ENCODE data around the gene TTLL4.

The TTLL4 gene

GRCh38 chr2:218663901-218664300, 46.7 kb upstream of the TTLL4 start:
- TF ChIP-seq RAD21 (IDR thresholded peaks at IDR 0.05; ENCODE audit: low read depth): no peak
- no peak for TF ChIP-seq YY1 (IDR thresholded peaks at IDR 0.05; ENCODE audit: low read depth)
- TF ChIP-seq CREB1 (IDR thresholded peaks at IDR 0.05; ENCODE audit: low read depth): no peak
- TF ChIP-seq EP300 (IDR thresholded peaks at IDR 0.05; ENCODE audit: borderline replicate concordance): no peak
- TF ChIP-seq TEAD4 (IDR thresholded peaks at IDR 0.05): no peak

- no peak for TF ChIP-seq TCF12 (IDR thresholded peaks at IDR 0.05; ENCODE audit: low read depth)
- no peak for TF ChIP-seq CEBPB (IDR thresholded peaks at IDR 0.05)
Measured at GRCh38 chr2:218664653-218665052, 46.0 kb upstream of the TTLL4 start.

DNA sequence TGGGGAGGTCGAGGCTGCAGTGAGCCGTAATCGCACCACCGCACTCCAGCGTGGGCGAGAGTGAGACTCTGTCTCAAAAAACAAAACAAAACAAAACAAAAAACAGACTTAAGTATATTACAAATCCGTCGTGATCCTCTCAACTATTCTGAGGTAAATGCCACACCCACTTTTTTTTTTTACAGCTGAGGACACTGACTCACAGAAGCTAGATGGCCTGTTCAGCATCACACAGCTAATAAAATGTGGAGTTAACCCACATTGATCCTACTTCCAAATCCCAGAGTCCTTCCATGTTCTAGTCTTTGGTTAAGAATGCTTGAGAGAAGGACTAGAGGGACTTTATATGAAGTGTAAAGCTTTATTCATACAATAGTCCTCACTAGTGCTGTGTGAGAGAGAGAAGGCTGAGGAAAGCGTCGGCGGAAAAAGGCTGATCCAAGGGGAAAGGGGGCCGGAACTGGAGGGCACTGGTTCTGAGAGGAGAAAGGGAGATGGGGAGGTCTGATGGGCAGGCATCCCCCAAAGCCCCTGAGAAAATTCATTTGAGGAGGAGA, 39.5 kb upstream of the TTLL4 start:
- no peak for TF ChIP-seq ZBTB7A (IDR thresholded peaks at IDR 0.05; ENCODE audit: low read depth)
- no peak for TF ChIP-seq EGR1 (IDR thresholded peaks at IDR 0.05)
- no peak for TF ChIP-seq NFIC (IDR thresholded peaks at IDR 0.05)
- no peak for TF ChIP-seq EP300 (IDR thresholded peaks at IDR 0.05; ENCODE audit: borderline replicate concordance)
- no peak for TF ChIP-seq TEAD4 (IDR thresholded peaks at IDR 0.05)
- no peak for TF ChIP-seq RAD21 (IDR thresholded peaks at IDR 0.05; ENCODE audit: low read depth)
- no peak for TF ChIP-seq TCF12 (IDR thresholded peaks at IDR 0.05; ENCODE audit: low read depth)
- no peak for TF ChIP-seq TAF1 (IDR thresholded peaks at IDR 0.05; ENCODE audit: low read depth)
- no peak for TF ChIP-seq USF1 (IDR thresholded peaks at IDR 0.05)
- no peak for TF ChIP-seq FOXM1 (IDR thresholded peaks at IDR 0.05; ENCODE audit: borderline replicate concordance, low read depth)
- TF ChIP-seq CREB1 (IDR thresholded peaks at IDR 0.05; ENCODE audit: low read depth): no peak
- TF ChIP-seq, protein P1, sequence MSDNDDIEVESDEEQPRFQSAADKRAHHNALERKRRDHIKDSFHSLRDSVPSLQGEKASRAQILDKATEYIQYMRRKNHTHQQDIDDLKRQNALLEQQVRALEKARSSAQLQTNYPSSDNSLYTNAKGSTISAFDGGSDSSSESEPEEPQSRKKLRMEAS (IDR thresholded peaks at IDR 0.05): no peak

DNA sequence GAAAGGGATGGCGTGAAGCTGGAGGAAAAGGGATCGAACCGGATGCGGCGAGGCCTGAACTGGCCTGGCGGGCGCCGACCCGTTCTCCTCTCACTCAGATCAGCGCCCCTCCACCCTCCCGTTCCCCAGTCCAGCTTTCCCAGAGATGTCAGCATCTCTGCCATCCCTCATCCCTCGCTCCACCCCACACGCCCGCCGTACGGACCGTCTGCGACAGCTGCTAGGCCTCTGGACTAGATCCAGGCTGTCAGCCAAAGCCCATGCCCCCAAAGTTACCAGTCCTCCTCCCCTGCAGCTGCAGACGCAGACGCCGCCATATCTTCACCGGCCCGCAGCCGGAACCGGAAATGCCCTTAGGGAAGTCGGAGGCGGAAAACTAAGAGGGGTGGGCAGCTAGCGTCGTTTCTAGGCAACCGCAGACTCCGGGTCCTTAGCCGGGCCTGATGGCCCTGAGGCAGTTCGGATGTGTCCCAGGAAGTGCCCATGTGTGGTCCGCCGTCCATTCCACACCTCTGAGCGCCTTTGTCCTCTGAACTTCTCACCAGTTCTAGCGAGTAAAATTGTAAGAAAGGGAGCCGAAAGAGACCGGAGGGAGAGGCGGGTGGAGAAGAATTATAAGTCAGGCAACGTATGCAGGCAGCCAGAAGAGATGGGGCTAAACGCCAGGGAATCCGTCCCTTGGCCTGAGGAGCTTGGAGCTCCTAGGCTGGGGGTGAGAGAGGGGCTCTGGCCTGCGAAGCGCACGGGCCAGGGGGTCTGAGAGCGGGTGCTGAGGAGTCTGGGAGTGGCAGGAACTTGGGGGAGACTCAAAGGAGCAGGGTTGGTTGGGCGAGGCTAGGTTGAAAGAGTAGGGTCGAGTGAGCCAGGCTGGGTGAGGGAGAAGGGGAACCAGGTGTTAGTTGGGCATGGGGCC, 38.7 kb upstream of the TTLL4 start, which contains the start of the genes RNF25 and STK36:
Gene RNF25 (minus strand): TSS at position 349 of the 913 bp plus-strand sequence. CDS start 32 bp downstream, at position 317.
Gene STK36 (plus strand): TSS at position 433 of the 913 bp plus-strand sequence. CDS start 744 bp downstream, outside the sequence.
- TF ChIP-seq CEBPB (IDR thresholded peaks at IDR 0.05): no peak
- no peak for TF ChIP-seq CREB1 (IDR thresholded peaks at IDR 0.05; ENCODE audit: low read depth)
- TF ChIP-seq TAF1 (IDR thresholded peaks at IDR 0.05; ENCODE audit: low read depth): peak; percentile 84
- TF ChIP-seq, protein P1 (IDR thresholded peaks at IDR 0.05): 0 out of 2 replicates have a peak, but pooled peaks have one; percentile 17
- peak; percentile 11; the same call in 1 of the 2 replicates for TF ChIP-seq EP300 (IDR thresholded peaks at IDR 0.05; ENCODE audit: borderline replicate concordance)
- no peak for TF ChIP-seq TEAD4 (IDR thresholded peaks at IDR 0.05)
- TF ChIP-seq YY1 (IDR thresholded peaks at IDR 0.05; ENCODE audit: low read depth): peak; percentile 94

DNA sequence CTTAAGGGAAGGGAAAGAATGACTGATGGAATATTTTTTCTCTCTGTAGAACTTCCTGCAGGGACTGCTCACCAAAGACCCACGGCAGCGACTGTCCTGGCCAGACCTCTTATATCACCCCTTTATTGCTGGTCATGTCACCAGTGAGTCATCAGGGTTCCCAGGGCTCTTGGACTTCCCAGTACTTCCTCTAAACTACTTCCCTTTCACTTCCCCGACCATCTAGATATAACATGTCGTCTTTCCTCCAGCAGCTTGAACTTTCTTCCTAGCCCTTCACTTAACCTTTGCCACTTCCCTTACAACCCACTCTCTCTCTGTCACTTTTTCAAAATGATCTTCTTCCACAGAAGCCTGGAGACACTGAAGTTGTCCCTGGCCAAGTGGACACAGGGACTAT, 31.5 kb upstream of the TTLL4 start:
- TF ChIP-seq, protein P2, sequence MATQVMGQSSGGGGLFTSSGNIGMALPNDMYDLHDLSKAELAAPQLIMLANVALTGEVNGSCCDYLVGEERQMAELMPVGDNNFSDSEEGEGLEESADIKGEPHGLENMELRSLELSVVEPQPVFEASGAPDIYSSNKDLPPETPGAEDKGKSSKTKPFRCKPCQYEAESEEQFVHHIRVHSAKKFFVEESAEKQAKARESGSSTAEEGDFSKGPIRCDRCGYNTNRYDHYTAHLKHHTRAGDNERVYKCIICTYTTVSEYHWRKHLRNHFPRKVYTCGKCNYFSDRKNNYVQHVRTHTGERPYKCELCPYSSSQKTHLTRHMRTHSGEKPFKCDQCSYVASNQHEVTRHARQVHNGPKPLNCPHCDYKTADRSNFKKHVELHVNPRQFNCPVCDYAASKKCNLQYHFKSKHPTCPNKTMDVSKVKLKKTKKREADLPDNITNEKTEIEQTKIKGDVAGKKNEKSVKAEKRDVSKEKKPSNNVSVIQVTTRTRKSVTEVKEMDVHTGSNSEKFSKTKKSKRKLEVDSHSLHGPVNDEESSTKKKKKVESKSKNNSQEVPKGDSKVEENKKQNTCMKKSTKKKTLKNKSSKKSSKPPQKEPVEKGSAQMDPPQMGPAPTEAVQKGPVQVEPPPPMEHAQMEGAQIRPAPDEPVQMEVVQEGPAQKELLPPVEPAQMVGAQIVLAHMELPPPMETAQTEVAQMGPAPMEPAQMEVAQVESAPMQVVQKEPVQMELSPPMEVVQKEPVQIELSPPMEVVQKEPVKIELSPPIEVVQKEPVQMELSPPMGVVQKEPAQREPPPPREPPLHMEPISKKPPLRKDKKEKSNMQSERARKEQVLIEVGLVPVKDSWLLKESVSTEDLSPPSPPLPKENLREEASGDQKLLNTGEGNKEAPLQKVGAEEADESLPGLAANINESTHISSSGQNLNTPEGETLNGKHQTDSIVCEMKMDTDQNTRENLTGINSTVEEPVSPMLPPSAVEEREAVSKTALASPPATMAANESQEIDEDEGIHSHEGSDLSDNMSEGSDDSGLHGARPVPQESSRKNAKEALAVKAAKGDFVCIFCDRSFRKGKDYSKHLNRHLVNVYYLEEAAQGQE (IDR thresholded peaks at IDR 0.05; ENCODE audit: low read depth): no peak
- no peak for TF ChIP-seq CEBPB (IDR thresholded peaks at IDR 0.05)
- no peak for TF ChIP-seq NFIC (IDR thresholded peaks at IDR 0.05)
- TF ChIP-seq, protein P1 (IDR thresholded peaks at IDR 0.05): no peak
- TF ChIP-seq EP300 (IDR thresholded peaks at IDR 0.05; ENCODE audit: borderline replicate concordance): no peak
- no peak for TF ChIP-seq EGR1 (IDR thresholded peaks at IDR 0.05)
- TF ChIP-seq RAD21 (IDR thresholded peaks at IDR 0.05; ENCODE audit: low read depth): no peak
- no peak for TF ChIP-seq YY1 (IDR thresholded peaks at IDR 0.05; ENCODE audit: low read depth)
- no peak for TF ChIP-seq TAF1 (IDR thresholded peaks at IDR 0.05; ENCODE audit: low read depth)

DNA sequence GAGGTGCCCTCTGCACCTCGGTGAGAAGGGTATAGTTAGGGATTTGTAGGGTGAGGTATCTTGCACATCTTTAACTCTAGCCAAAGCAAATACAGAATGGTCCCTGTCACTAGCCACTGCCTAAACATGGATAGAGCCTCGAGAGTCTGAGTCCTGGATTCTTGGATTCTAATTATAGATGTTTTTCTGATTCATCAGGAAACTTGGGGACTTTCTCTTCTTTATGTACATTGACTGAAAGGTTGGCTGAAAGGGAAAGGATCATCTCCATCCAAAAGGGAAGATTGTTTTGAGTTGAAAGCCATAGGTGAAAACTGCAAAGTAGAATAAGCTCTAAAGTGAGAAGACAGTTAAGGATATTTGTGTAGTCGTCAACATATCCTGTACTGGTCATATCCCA, 30.6 kb upstream of the TTLL4 start:
- TF ChIP-seq FOXM1 (IDR thresholded peaks at IDR 0.05; ENCODE audit: borderline replicate concordance, low read depth) (no peak), RAD21 (IDR thresholded peaks at IDR 0.05; ENCODE audit: low read depth) (no peak), TEAD4 (IDR thresholded peaks at IDR 0.05) (no peak), EP300 (IDR thresholded peaks at IDR 0.05; ENCODE audit: borderline replicate concordance) (no peak), CREB1 (IDR thresholded peaks at IDR 0.05; ENCODE audit: low read depth) (no peak), CEBPB (IDR thresholded peaks at IDR 0.05) (no peak), YY1 (IDR thresholded peaks at IDR 0.05; ENCODE audit: low read depth) (no peak), TAF1 (IDR thresholded peaks at IDR 0.05; ENCODE audit: low read depth) (no peak), EGR1 (IDR thresholded peaks at IDR 0.05) (no peak)
- TF ChIP-seq, protein P2 (IDR thresholded peaks at IDR 0.05; ENCODE audit: low read depth): no peak
- TF ChIP-seq, protein P1 (IDR thresholded peaks at IDR 0.05): no peak
